NCI-H2081 (cell line): ENCODE results near the gene SNTG2.

ENCODE experiments used
- DNase-seq, 2 experiments: peaks; one replicate each; lab custom pipeline; 2025; lab: John Stamatoyannopoulos, UW

The SNTG2 gene

DNA sequence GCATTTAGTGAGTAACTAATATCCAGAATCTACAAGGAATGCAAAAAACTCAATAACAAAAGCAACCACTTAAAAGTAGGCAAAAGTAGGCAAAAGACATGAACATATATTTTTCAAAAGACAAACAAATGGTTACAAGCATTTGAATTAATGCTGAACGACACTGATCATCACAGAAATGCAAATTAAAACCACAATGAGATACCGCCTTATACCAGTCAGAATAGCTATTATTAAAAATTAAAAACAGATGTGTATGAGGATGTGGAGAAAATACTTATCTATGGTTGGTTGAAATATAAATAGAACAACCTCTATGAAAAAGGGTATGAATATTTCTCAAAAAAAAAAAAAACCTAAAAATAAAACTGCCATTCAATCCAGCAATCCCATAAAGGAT is 51.7 kb downstream of the SNTG2 start:
- no peak for DNase-seq

GRCh38 chr2:1004398-1004797 is 53.7 kb downstream of the SNTG2 start:
- DNase-seq = peak in 1 of 2 experiments; percentile 50

DNA sequence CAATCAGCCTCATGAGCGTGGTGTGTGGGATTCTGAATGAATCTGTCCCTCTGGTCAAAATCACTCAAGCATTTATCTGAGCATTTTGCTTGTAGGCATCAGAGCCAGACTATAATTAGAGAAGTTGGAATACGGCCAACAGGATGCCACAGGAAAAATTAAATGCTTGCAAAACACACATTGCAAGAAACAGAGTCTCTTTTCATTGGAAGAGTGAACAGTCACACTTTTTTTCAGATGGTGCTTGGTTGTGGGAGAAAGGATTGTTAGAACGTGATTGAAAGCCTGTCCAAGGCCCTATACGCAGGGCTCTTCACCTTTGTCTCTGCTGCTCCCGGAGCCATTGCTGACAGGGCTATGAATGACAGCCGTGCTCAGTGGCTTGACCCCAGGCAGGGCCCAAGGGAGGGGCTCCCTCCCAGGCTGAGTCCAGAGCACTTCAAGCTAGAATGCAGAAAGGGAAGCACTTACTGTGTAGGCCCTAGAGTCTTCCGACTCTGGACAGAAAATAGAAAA is 59.8 kb downstream of the SNTG2 start:
- peak; percentile 80 to 92 for DNase-seq

- DNase-seq = peak in 1 of 2 experiments; percentile 11
Observed at GRCh38 chr2:1011006-1011405, 60.4 kb downstream of the SNTG2 start.

GRCh38 chr2:1011985-1012384 is 61.3 kb downstream of the SNTG2 start:
- DNase-seq = no peak

- DNase-seq = no peak
Observed at GRCh38 chr2:1014802-1015201, 64.2 kb downstream of the SNTG2 start.

DNA sequence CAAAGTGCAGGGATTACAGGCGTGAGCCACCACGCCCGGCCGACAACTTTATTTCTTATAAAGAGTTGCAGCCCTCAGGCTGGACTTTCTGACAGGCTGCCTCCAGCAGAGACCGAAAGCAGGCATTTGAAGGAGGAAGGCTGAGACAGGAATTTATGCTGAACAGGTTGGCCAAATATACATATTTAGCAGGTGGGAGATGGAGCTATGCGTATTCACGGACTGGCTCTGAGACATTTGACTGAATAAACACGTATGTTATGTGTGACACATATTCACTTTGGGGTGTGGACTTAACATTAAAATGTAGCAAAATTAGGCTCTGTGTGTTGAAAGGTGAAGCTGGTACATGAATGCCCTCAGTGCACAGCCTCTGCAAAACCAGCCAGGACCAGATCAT is 65.9 kb downstream of the SNTG2 start:
- DNase-seq = no peak

DNA sequence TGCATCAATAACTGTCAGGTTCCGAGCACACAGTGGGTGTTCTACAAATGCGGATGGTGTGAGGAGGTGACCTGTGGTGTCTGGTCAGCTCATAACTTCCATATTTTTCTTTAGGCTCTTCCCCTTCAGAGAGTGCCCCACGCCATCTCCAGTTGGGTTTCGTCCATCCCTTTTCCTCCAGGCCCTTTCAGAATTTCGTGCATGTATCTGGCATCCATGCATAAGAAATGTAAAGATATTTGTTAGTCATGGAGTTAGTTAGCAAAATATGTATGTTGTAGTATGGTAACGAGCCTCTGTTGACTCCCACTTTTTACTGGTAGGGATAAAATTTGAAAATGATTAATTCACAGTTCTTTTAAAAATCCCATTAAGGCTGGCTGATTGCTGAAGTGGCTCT is 67.2 kb downstream of the SNTG2 start:
- no peak for DNase-seq

- no peak for DNase-seq
Observed at GRCh38 chr2:1020206-1020605, 69.6 kb downstream of the SNTG2 start.

GRCh38 chr2:1022178-1022577 is 71.5 kb downstream of the SNTG2 start:
- DNase-seq = no peak

GRCh38 chr2:1024981-1025380 is 74.3 kb downstream of the SNTG2 start:
- DNase-seq = no peak

DNA sequence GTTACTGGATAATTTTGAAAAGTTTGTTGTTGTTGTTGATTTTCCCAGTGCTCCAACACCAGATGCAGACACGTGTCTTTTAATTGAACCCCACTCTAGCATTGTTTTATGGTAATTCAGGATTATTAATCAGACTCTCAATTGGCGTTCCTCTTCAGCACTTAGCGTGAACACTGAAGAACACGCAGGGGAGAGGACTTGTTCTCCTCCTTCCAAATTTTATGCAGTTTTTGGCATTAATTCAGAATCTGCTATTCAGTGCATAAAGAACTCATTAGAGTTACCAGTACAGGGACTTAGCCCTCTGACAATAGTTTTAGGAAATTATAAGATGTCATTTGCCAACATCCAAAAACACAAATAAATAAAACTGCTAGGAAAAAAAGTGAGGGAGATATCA is 75.5 kb downstream of the SNTG2 start:
- DNase-seq = no peak

DNA sequence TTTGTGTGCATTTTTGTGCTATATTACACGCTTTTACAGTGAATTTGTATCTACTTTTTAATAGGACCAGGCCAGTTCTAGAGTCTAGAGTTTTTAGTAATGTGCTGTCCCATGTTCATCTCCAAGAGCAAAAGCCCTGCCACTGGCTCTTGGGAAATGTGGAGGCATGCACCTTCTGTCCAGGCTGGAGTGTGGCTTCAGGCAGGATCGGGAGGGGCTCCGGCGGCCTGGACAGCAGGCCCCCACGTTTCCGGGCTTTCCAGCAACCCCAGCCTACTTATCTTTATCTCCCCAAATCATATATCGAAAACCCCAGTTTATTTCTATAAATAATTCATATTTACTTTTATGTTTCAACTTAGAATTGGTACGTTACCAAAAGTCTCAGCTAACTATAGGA is 78.2 kb downstream of the SNTG2 start:
- no peak for DNase-seq

DNA sequence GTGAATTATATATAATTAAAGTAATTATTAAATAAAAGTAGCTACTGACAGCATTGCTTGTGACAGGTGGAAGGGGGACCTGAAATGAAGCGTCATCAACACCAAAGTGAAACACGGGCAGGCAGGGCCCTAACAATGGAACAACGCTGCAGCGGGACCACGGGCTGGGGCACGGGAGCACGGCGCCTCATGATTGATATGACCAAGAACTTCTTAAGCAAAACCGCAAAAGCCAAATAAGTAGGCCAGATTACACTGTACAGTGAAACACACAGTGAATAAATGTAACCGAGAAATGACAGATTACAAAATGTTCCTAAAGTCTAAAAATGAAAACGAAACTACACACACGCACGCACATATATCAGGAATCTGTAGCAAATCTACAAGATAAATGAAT is 81.4 kb downstream of the SNTG2 start:
- no peak for DNase-seq

DNA sequence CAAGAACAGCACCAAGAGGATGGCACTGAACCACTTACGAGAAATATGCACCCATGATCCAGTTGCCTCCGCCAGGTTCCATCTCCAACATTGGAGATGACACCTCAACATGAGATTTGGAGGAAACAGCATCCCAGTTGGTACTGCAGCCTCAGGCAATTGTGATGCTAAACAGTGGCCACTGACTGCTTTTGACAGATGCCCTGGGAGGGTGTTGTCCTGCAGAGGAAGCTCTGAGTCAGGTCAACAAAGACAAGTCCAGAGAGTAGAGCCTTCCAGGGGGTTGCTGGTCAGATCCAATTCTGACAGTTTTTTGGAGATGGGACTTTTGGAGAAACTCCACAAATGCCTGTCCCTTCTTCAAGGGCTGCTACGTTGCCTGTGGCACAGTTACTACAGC is 82.4 kb downstream of the SNTG2 start:
- DNase-seq = no peak

DNA sequence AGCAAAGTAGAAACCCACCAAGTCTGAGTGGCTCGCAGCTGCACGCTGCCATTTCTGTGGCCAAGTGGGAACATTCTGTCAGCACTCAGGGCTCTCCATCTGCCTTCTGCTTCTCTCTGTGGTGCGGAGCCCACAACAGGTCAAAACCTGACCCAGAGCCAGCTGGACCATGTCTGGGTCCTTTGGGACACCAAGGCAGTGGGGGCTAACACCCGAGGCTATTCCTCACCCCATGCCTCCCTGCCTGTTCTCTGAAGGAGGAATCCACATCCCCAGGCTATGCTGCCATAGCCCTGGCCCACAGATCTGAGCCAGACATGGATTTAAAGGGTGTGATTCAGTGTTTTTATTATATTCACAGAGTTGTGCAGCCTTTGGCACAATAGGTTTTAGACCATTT is 86.4 kb downstream of the SNTG2 start:
- DNase-seq = no peak

DNA sequence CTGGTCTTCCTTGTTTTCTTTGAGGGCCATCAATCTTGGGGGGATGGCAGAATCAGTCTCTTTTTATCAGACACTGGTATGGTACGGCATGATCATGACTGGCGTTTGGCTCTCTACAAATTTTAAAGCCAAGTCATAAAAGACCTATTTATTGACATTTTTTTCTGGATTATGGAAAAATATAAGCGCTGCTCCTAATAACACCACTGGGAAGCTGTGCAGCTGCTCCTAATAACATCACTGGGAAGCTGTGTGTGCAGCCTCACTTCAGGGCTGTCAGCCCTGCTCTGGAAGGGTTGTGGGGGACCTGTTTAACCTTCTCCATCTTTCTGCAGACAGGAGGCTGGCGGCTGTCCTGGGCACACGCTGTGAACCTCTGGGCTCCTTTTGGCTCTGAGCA is 88.9 kb downstream of the SNTG2 start:
- DNase-seq = no peak

- DNase-seq = peak; percentile 24 to 73
Observed at GRCh38 chr2:1041012-1041805, 90.6 kb downstream of the SNTG2 start.

- no peak for DNase-seq
Observed at GRCh38 chr2:1045109-1045508, 94.5 kb downstream of the SNTG2 start.

GRCh38 chr2:1046067-1046466 is 95.4 kb downstream of the SNTG2 start:
- no peak for DNase-seq

DNA sequence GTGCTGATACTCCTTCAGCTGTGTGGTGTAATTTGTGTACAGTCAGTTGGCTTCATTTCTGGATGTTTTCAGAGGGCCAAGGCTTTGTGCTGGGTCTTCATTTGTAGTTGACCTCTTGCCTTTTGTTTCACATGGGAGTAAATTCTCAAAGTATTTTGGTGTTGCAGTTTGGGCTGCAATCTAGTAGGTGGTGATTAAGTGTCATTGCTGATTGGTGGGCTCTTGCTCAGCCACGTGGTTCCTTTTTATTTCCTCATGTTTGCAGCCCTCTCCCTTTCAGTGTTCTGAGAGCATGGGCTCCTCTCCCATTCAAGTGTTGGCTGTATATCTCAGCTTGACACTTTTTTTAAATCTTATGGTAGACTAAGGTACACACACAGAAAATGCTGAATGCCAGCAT is 96.8 kb downstream of the SNTG2 start:
- no peak for DNase-seq

- no peak for DNase-seq
Observed at GRCh38 chr2:1049691-1050090, 99.0 kb downstream of the SNTG2 start.

DNA sequence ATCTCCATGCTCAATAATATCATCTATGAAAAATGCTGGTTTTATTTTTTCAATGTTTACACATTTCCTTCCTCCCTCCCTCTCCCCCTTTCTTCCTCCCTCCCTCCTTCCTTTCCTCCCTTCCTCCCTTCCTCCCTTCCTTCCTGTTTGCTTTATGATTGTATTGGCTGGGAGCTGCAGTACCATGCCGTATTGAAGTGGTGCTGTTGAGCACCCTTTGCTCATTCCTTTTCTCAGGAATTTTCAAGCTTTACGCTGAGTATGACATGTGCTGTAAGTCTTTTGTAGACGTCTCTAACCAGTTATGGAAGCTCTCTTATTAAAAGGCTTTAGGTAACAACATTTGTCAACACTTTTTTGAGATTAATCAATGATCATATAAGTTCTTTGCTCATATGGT is 100.4 kb downstream of the SNTG2 start:
- peak in 1 of 2 experiments; percentile 69 for DNase-seq

- DNase-seq = peak in 1 of 2 experiments; percentile 23
Observed at GRCh38 chr2:1052771-1053191, 102.1 kb downstream of the SNTG2 start.
